Epithelial cell of proximal tubule (primary cell): ENCODE measurements around the gene ACTBL2. TPM values are rescaled to one million over a fixed set of nuclear protein-coding genes. Genes with fewer than 3 reads are reported as not detected.

Experiments used
- DNase-seq: peaks from one replicate; pipeline ENCODE4 v3.0.0-alpha.2; 2011; ENCODE audit warnings: low read depth
- H3K4me3 ChIP-seq: 2 replicates; pipeline ENCODE4 v1.5.1; 2011; ENCODE audit warnings: low read depth, mild to moderate bottlenecking, low read length
- CTCF ChIP-seq: conservative IDR thresholded peaks from 2 replicates; pipeline ENCODE4 v1.5.1; 2012; ENCODE audit warnings: low read depth, mild to moderate bottlenecking, low read length
- total RNA-seq: library from RNA; depleted of rRNA; stranded (reverse); fragments of >200 nt; gene quantifications from 2 replicates; pipeline ENCODE4 v1.2.3, GENCODE V29; 2015

ACTBL2 gene
- total RNA-seq, 1 donor from 2014 or later: 2.3 TPM

DNA sequence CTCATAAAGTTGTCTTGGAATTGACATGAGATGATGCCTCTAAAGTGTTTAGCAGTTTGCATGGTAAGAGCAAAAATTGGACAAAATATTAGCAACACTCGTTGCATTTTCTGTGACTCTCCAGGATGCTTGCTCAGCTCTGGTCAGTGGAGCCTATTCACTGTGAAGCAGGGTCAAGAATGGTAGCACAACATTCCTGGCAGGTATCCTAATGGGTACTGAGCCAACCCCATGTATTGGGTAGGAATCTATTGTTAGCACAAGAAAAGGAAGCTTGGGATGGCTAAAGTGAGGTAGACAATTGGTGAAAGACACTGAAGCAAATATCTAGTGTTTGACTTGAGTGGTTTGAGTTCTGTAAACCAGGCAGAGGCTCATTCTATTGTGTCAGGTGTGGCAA, 10.4 kb upstream of the ACTBL2 start:
- DNase-seq: peak; percentile 61
- no peak overlapping the region for H3K4me3 ChIP-seq
- TF ChIP-seq CTCF: no peak

GRCh38 chr5:57492632-57493031, 10.0 kb upstream of the ACTBL2 start:
- TF ChIP-seq CTCF: no peak
- DNase-seq: no peak
- H3K4me3 ChIP-seq: no peak overlapping the region

GRCh38 chr5:57491369-57491965, 8.9 kb upstream of the ACTBL2 start:
- no peak for TF ChIP-seq CTCF
- DNase-seq: no peak
- H3K4me3 ChIP-seq: no peak overlapping the region

GRCh38 chr5:57488215-57488955, 5.8 kb upstream of the ACTBL2 start:
- TF ChIP-seq CTCF: no peak
- DNase-seq: no peak
- no peak overlapping the region for H3K4me3 ChIP-seq

GRCh38 chr5:57486027-57486602, 3.5 kb upstream of the ACTBL2 start:
- no peak for TF ChIP-seq CTCF
- DNase-seq: no peak

DNA sequence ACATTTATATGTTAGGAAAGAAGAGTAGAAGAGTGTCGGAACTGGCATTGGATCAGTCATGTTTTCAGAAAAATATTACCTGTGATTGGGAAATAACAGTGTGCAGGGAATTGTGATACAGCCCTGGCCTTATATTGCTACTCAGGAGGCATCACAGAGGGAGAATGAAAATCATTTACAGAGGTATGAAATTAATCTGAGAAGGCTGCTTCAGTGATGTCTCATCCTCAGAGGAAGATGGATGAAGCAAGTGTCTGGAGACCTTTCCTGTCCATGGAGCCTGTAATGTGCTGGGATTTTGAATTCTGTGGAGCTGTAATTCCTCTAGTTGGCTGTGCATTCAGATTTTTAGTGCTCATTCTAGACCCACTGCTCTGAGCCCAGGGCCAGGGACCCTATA, 3.8 kb downstream of the ACTBL2 start:
- H3K4me3 ChIP-seq: no peak overlapping the region
- no peak for TF ChIP-seq CTCF
- no peak for DNase-seq

More at GRCh38 chr5:57486027-57486602, 3.5 kb upstream of the ACTBL2 start:
- no peak overlapping the region for H3K4me3 ChIP-seq
